NAMALWA (cell line): ENCODE results near the gene DCDC2B.

Source experiments
- DNase-seq: peaks from one replicate; pipeline ENCODE4 v3.0.0-alpha.2; 2015; ENCODE audit warnings: low spot score

The DCDC2B gene

GRCh38 chr1:32223683-32224082 lies 14.8 kb downstream of the DCDC2B start:
- DNase-seq, result no peak

GRCh38 chr1:32224285-32224684 lies 15.4 kb downstream of the DCDC2B start:
- DNase-seq, result no peak

- no peak for DNase-seq
Measured at GRCh38 chr1:32228771-32229170, 19.9 kb downstream of the DCDC2B start.

- no peak for DNase-seq
Measured at GRCh38 chr1:32231843-32232432, 23.0 kb downstream of the DCDC2B start.

GRCh38 chr1:32232558-32233304 lies 23.8 kb downstream of the DCDC2B start:
- DNase-seq, result no peak

- no peak for DNase-seq
Measured at GRCh38 chr1:32234792-32235191, 25.9 kb downstream of the DCDC2B start.

GRCh38 chr1:32239337-32239736 lies 30.4 kb downstream of the DCDC2B start:
- no peak for DNase-seq

- no peak for DNase-seq
Measured at GRCh38 chr1:32239790-32240139, 30.9 kb downstream of the DCDC2B start.

GRCh38 chr1:32240140-32240951 lies 31.5 kb downstream of the DCDC2B start:
- no peak for DNase-seq

GRCh38 chr1:32241001-32241763 lies 32.3 kb downstream of the DCDC2B start:
- DNase-seq, result no peak

- no peak for DNase-seq
Measured at GRCh38 chr1:32242341-32242851, 33.5 kb downstream of the DCDC2B start.

- DNase-seq, result no peak
Measured at GRCh38 chr1:32246888-32247273, 38.0 kb downstream of the DCDC2B start, which contains the start of gene FAM167B. TSS of gene FAM167B (plus strand) at chr1:32247222. CDS start at chr1:32247422, 200 bp downstream.

GRCh38 chr1:32247452-32247851 lies 38.6 kb downstream of the DCDC2B start:
- no peak for DNase-seq

GRCh38 chr1:32247983-32248889 lies 39.3 kb downstream of the DCDC2B start:
- DNase-seq, result peak; percentile 85

GRCh38 chr1:32249831-32250525 lies 41.1 kb downstream of the DCDC2B start:
- peak; percentile 89 for DNase-seq

- DNase-seq, result peak; percentile 77
Measured at GRCh38 chr1:32250893-32251716, 42.2 kb downstream of the DCDC2B start, which contains the start of gene LCK. TSS of gene LCK (plus strand) at chr1:32251265. CDS start at chr1:32274330, 23,065 bp downstream.

- DNase-seq, result no peak
Measured at GRCh38 chr1:32255072-32256071, 46.5 kb downstream of the DCDC2B start.
